Neural cell (in vitro differentiated cells): ENCODE data around the gene CFAP45. TPM values are rescaled to one million over a fixed set of nuclear protein-coding genes. Genes with fewer than 3 reads are reported as not detected.
A peak's percentile ranks its signal among the peaks of the same experiment; 100 is the strongest.

Source experiments
- H2AFZ ChIP-seq: fragments of 200-600, 300-800 bp; sonication (generic), shearing (Covaris generic); 2 replicates; pipeline ENCODE4 v1.6.0; 2014; ENCODE audit warnings: low read depth, mild to moderate bottlenecking, antibody characterized with exemption, low read length, moderate library complexity
- H3F3A ChIP-seq: fragments of 200-600 bp; shearing (Covaris generic); 2 replicates; pipeline ENCODE4 v1.6.1; 2016; ENCODE audit warnings: mild to moderate bottlenecking, moderate library complexity, mixed read lengths, antibody characterized with exemption, low read length; ENCODE audit not compliant: insufficient read depth, poor library complexity, severe bottlenecking
- H3K27ac ChIP-seq: fragments of 200-600, 300-800 bp; sonication (generic), shearing (Covaris generic); 2 replicates; pipeline ENCODE4 v1.5.1; 2014; ENCODE audit warnings: mild to moderate bottlenecking, low read length, moderate library complexity
- H3K27me3 ChIP-seq: fragments of 300-800, 200-600 bp; sonication (generic), shearing (Covaris generic); 2 replicates; pipeline ENCODE4 v1.6.0; 2014; ENCODE audit warnings: mild to moderate bottlenecking, low read depth, low read length, moderate library complexity; ENCODE audit not compliant: insufficient read depth
- H3K36me3 ChIP-seq: fragments of 300-800, 200-600 bp; sonication (generic), shearing (Covaris generic); 2 replicates; pipeline ENCODE4 v1.5.1; 2014; ENCODE audit warnings: mild to moderate bottlenecking, antibody characterized with exemption, low read length, moderate library complexity; ENCODE audit not compliant: insufficient read depth
- H3K4me2 ChIP-seq: fragments of 300-800, 200-600 bp; sonication (generic), shearing (Covaris generic); 2 replicates; pipeline ENCODE4 v1.6.0; 2014; ENCODE audit warnings: mild to moderate bottlenecking, low read length
- H3K4me3 ChIP-seq: fragments of 300-800, 200-600 bp; sonication (generic), shearing (Covaris generic); 2 replicates; pipeline ENCODE4 v1.5.1; 2014; ENCODE audit warnings: mild to moderate bottlenecking, low read length, moderate library complexity
- H3K79me2 ChIP-seq: fragments of 200-600 bp; shearing (Covaris generic); replicated peaks from 2 replicates; pipeline ENCODE4 v1.6.0; 2014; ENCODE audit warnings: mild to moderate bottlenecking, low read length, moderate library complexity; ENCODE audit not compliant: insufficient read depth
- H3K9ac ChIP-seq: fragments of 300-800, 200-600 bp; sonication (generic), shearing (Covaris generic); 2 replicates; pipeline ENCODE4 v1.6.1; 2016; ENCODE audit warnings: mild to moderate bottlenecking, low read length, mixed read lengths
- H3K9me2 ChIP-seq: fragments of 200-600 bp; shearing (Covaris generic); 2 replicates; pipeline ENCODE4 v1.6.1; 2016; ENCODE audit warnings: mild to moderate bottlenecking, low read length, mixed read lengths; ENCODE audit not compliant: insufficient read depth
- H3K9me3 ChIP-seq: fragments of 200-600, 300-800 bp; sonication (generic), shearing (Covaris generic); 2 replicates; pipeline ENCODE4 v1.6.1; 2016; ENCODE audit warnings: mild to moderate bottlenecking, mixed run types, low read length, moderate library complexity, mixed read lengths
- H4K20me1 ChIP-seq: fragments of 200-600 bp; shearing (Covaris generic); 2 replicates; pipeline ENCODE4 v1.6.1; 2016; ENCODE audit warnings: mild to moderate bottlenecking, mixed run types; ENCODE audit not compliant: insufficient read depth
- EP300 ChIP-seq: fragments of 450-650 bp; conservative IDR thresholded peaks from 2 replicates; pipeline ENCODE4 v1.6.1; 2014; ENCODE audit warnings: antibody characterized with exemption, mild to moderate bottlenecking, moderate library complexity; ENCODE audit not compliant: poor library complexity, severe bottlenecking
- EZH2 ChIP-seq: fragments of 200-600, 300-800 bp; shearing (Covaris generic), sonication (generic); IDR thresholded peaks from 2 replicates; pipeline ENCODE4 v1.6.1; 2014; ENCODE audit warnings: antibody characterized with exemption, low read length, borderline replicate concordance, mild to moderate bottlenecking; ENCODE audit not compliant: insufficient read depth, poor library complexity, severe bottlenecking
- MXI1 ChIP-seq: fragments of 450-650 bp; conservative IDR thresholded peaks from 2 replicates; pipeline ENCODE4 v1.6.1; 2014; ENCODE audit warnings: antibody characterized with exemption, mild to moderate bottlenecking; ENCODE audit not compliant: poor library complexity, severe bottlenecking
- POLR2AphosphoS5 ChIP-seq: IDR thresholded peaks from 2 replicates; pipeline ENCODE4 v1.6.1; 2012
- RAD21 ChIP-seq: fragments of 450-650 bp; conservative IDR thresholded peaks from 2 replicates; pipeline ENCODE4 v1.6.1; 2014; ENCODE audit warnings: antibody characterized with exemption, mild to moderate bottlenecking, moderate library complexity
- SMC3 ChIP-seq: fragments of 450-650 bp; conservative IDR thresholded peaks from 2 replicates; pipeline ENCODE4 v1.6.1; 2014; ENCODE audit warnings: antibody characterized with exemption, mild to moderate bottlenecking, moderate library complexity; ENCODE audit not compliant: poor library complexity
- TAF1 ChIP-seq: IDR thresholded peaks from 2 replicates; pipeline ENCODE4 v1.6.1; 2012; ENCODE audit warnings: low read depth
- polyA plus RNA-seq: library from polyadenylated mRNA; depleted of rRNA; stranded (reverse); fragments of >200 nt; gene quantifications from 2 replicates; pipeline ENCODE4 v1.2.3, GENCODE V29; 2014
- TF ChIP-seq, protein P1 (sequence below): fragments of 450-650 bp; IDR thresholded peaks from 2 replicates; pipeline ENCODE4 v1.5.1; 2014; ENCODE audit warnings: antibody characterized with exemption, mild to moderate bottlenecking, moderate library complexity; ENCODE audit not compliant: poor library complexity, severe bottlenecking
- TF ChIP-seq, protein P2 (sequence below): IDR thresholded peaks from 2 replicates; pipeline ENCODE4 v1.6.1; 2012; ENCODE audit warnings: borderline replicate concordance

The CFAP45 gene
- polyA plus RNA-seq, 1 donor from 2014 or later: 0.12 TPM

DNA sequence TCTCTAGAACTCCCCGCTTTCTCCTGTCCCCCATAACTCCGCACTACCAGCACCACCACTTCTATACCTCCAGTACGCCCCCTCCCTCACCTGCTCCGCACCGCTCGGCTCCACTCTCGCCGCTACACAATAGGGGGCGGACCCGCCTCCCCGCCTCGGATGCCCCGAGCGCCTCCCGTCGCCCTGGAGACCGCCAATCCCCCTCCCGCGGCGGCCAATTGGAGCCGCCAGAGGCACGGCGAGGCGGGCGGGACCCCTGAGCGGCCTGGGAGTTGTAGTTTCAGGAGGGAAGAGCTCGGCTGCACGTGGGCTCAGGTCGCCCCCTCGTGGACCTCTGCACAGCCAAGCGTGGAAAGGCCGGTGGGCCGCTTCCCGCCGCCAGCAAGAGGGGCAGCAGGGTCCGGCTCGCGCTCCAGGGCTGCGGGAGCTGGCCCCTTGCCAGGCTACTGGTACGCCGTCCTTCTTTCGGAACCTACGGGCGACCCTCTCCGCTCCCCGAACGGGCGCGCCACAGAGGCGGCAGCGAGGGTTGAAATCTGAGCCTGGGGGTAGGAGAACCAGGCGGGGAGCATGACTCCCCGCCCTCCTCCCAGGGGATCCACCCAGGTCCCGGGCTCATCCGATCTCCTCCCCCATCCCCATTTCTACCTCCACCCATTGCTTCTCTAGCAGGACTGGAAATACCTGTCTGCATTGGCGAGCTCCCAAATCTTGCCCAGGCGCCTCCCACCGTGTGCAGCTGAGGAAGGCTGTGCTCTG lies 45.7 kb upstream of the CFAP45 start, which contains the start of gene IGSF9:
IGSF9 (minus strand) TSS at position 131 of the 759 bp plus-strand sequence. CDS start 2,159 bp downstream, outside the sequence.
- H3K4me2 ChIP-seq: peak within 1 kb of the TSS; percentile 59
- peak within 1 kb of the TSS; percentile 2 for H3K27ac ChIP-seq
- peak within 1 kb of the TSS; percentile 61 for H3K9ac ChIP-seq
- TF ChIP-seq EZH2 (no peak), EP300 (peak; percentile 23), TAF1 (no peak), POLR2AphosphoS5 (peak; percentile 59), RAD21 (peak; percentile 91), SMC3 (peak; percentile 92), MXI1 (peak; percentile 93)
- TF ChIP-seq, protein P1, sequence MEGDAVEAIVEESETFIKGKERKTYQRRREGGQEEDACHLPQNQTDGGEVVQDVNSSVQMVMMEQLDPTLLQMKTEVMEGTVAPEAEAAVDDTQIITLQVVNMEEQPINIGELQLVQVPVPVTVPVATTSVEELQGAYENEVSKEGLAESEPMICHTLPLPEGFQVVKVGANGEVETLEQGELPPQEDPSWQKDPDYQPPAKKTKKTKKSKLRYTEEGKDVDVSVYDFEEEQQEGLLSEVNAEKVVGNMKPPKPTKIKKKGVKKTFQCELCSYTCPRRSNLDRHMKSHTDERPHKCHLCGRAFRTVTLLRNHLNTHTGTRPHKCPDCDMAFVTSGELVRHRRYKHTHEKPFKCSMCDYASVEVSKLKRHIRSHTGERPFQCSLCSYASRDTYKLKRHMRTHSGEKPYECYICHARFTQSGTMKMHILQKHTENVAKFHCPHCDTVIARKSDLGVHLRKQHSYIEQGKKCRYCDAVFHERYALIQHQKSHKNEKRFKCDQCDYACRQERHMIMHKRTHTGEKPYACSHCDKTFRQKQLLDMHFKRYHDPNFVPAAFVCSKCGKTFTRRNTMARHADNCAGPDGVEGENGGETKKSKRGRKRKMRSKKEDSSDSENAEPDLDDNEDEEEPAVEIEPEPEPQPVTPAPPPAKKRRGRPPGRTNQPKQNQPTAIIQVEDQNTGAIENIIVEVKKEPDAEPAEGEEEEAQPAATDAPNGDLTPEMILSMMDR: peak; percentile 97
- TF ChIP-seq, protein P2, sequence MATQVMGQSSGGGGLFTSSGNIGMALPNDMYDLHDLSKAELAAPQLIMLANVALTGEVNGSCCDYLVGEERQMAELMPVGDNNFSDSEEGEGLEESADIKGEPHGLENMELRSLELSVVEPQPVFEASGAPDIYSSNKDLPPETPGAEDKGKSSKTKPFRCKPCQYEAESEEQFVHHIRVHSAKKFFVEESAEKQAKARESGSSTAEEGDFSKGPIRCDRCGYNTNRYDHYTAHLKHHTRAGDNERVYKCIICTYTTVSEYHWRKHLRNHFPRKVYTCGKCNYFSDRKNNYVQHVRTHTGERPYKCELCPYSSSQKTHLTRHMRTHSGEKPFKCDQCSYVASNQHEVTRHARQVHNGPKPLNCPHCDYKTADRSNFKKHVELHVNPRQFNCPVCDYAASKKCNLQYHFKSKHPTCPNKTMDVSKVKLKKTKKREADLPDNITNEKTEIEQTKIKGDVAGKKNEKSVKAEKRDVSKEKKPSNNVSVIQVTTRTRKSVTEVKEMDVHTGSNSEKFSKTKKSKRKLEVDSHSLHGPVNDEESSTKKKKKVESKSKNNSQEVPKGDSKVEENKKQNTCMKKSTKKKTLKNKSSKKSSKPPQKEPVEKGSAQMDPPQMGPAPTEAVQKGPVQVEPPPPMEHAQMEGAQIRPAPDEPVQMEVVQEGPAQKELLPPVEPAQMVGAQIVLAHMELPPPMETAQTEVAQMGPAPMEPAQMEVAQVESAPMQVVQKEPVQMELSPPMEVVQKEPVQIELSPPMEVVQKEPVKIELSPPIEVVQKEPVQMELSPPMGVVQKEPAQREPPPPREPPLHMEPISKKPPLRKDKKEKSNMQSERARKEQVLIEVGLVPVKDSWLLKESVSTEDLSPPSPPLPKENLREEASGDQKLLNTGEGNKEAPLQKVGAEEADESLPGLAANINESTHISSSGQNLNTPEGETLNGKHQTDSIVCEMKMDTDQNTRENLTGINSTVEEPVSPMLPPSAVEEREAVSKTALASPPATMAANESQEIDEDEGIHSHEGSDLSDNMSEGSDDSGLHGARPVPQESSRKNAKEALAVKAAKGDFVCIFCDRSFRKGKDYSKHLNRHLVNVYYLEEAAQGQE: peak; percentile 2
- H3K4me3 ChIP-seq: peak within 1 kb of the TSS; percentile 72
- no peaks in the 10 kb centered on the region for H3K9me3 ChIP-seq
- H3F3A ChIP-seq: no peaks in the 10 kb centered on the region
- H2AFZ ChIP-seq: peak within 1 kb of the TSS; percentile 56
- no peaks in the 10 kb centered on the region for H3K27me3 ChIP-seq
- no peaks in the 10 kb centered on the region for H4K20me1 ChIP-seq
- no peaks in the 10 kb centered on the region for H3K9me2 ChIP-seq
- H3K36me3 ChIP-seq: no peaks in the 10 kb centered on the region
- peaks cover 19% of the 10 kb centered on the region for H3K79me2 ChIP-seq

DNA sequence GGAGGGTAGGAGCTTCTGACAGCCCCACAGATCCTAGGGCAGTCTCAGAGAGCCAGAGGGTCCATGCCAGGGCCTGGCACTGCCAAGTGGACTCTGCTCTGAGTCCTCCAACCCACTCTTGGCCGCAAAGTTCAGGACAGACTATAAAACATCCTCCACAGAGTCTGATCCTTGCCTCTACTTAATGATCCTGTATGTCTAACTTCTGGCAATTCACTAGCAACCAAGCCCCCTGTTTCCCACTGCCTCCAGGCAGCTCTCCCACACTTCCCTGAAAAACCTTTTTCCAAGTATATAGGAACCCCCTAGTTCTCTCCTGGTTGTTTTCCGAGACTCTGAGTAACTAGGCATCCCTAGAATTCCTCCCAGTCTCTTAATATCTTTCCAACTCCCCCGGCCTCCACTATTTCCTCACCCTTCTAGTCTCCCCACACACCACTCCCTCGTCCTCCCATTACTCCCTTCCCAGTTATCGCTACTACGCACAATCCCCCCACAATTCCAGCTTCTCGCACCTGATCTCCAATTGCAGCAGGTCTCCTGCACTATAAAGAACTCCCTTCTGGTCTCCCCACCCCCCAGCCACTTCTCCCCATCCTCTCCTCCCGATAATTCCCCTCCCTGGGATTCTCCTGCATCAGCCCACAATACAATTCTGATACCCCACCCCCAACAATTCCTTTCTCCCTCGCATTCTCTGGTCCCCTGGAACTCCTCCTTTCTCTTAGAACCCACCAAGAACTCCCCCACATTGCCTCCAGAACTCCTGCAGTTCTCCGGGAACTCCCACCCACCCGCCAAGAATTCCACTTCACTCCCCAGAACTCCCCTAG lies 44.9 kb upstream of the CFAP45 start:
- no peaks in the 10 kb centered on the region for H3F3A ChIP-seq
- H3K9me3 ChIP-seq: no peaks in the 10 kb centered on the region
- H3K9ac ChIP-seq: peak overlapping the region; percentile 61
- TF ChIP-seq, protein P2: peak; percentile 49
- TF ChIP-seq EZH2 (no peak), POLR2AphosphoS5 (no peak), SMC3 (no peak), EP300 (no peak)
- TF ChIP-seq, protein P1: no peak
- H3K27me3 ChIP-seq: no peaks in the 10 kb centered on the region
- H3K36me3 ChIP-seq: no peaks in the 10 kb centered on the region
- peak overlapping the region; percentile 56 for H2AFZ ChIP-seq
- H4K20me1 ChIP-seq: no peaks in the 10 kb centered on the region
- H3K4me3 ChIP-seq: peak overlapping the region; percentile 72
- peak overlapping the region; percentile 59 for H3K4me2 ChIP-seq
- H3K27ac ChIP-seq: peak overlapping the region; percentile 2
- H3K9me2 ChIP-seq: no peaks in the 10 kb centered on the region
- peaks cover 19% of the 10 kb centered on the region for H3K79me2 ChIP-seq
